HG02610 (cell line): Measurements from ENCODE around the gene GSTP1.

Experiments
- ATAC-seq: cut with Tn5 transposase; IDR thresholded peaks from one replicate; pipeline ENCODE4 v1.9.1; 2021; ENCODE audit warnings: mild to moderate bottlenecking, moderate library complexity; ENCODE audit not compliant: unreplicated experiment

The GSTP1 gene

DNA sequence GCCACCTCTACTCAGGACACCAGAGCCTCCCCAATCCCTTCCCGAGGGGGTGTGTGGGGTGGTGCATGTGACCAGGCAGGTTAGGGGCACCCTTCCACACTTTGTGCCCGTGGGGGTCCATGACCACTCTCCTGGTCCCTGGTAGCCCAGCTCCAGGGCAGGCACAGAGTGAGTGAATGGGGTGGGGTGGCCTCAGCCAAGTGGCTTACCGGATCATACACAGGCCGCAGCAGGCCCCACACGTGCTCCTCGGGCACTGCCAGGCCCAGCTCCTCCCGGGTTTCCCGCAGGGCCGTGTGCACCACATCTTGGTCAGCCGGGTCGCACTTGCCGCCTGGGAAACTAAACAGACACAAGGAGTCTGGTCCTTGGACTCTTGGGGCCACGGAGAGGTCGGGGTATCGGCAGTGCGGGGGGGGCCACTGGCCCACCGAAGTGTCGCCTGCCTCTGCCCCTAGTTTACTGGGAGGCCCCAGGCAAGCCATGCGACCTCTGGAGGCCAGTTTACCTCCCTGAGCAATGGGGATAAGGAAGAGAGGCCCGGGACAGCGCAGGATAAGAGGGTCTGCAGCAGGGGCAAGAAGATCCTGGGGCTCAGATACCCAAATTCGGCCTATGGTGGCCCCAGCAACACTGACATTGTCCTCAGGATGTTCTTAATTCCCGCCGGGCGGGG lies 45.2 kb downstream of the GSTP1 start:
- ATAC-seq, result no peak

DNA sequence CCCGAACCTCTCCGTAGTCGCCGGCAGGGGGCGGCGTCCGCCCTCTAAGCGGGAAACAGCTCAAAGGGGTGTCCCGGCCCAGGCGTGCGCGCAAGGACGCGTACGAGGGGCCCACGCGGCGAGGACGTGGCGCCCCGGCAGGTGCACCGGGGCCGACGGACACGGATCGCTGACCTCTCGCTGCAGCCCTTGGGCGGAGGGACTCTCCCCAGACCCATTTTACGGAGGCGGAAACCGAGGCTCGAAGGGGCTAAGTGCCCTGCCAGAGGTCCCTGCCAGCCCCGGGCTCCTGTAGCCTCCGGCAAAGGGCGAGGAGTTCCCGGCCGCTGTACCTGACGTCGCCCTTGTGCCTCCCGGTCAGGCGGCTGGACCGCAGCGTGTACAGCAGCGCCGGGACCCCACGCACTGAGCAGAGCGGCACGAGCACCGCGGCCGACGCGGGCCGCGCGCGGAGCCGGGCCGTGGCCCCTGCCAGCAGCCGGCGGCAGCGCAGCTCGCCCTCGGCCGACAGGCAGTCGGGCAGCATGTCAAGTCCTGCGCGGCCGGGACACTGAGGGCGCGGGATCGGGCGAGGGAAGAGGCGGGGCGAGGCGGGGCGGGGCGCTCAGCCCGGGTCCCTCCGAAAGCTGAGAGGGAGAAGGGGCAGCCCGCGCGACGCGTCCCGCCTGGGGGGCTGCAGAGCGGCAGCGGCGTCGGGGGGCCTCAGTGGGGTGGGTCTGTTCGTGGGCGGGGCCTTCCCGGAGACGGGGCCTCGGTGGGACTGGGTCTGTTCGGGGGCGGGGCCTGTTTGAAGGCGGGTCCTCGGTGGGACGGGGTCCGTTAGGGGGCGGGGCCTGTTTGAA lies 46.0 kb downstream of the GSTP1 start, which contains the start of gene NUDT8:
TSS of gene NUDT8 (minus strand) at position 552 of the 842 bp plus-strand sequence. CDS start at position 526, 26 bp downstream.
- peak; percentile 44 for ATAC-seq

GRCh38 chr11:67630228-67630942 lies 46.8 kb downstream of the GSTP1 start:
- ATAC-seq, result peak; percentile 60

GRCh38 chr11:67630943-67631331 lies 47.3 kb downstream of the GSTP1 start:
- no peak for ATAC-seq

- ATAC-seq, result no peak
These were observed 47.8 kb downstream of the GSTP1 start for GRCh38 chr11:67631411-67631810.

DNA sequence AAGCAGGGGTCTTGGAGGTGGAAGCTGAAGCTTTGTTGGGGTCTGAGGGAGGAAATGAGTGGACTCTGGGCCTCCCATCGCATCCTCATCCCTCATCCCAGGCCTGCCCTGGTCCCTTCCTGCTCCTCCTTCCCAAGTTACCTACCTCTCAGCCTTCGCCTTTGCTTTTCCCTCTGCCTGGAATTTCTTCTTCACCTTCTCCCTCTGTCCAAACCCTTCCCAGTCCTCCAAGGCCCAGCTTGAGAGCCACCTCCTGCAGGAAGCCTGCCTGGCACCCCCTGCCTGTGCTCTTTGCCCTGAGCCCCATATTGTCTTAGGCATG lies 48.2 kb downstream of the GSTP1 start:
- ATAC-seq, result no peak

DNA sequence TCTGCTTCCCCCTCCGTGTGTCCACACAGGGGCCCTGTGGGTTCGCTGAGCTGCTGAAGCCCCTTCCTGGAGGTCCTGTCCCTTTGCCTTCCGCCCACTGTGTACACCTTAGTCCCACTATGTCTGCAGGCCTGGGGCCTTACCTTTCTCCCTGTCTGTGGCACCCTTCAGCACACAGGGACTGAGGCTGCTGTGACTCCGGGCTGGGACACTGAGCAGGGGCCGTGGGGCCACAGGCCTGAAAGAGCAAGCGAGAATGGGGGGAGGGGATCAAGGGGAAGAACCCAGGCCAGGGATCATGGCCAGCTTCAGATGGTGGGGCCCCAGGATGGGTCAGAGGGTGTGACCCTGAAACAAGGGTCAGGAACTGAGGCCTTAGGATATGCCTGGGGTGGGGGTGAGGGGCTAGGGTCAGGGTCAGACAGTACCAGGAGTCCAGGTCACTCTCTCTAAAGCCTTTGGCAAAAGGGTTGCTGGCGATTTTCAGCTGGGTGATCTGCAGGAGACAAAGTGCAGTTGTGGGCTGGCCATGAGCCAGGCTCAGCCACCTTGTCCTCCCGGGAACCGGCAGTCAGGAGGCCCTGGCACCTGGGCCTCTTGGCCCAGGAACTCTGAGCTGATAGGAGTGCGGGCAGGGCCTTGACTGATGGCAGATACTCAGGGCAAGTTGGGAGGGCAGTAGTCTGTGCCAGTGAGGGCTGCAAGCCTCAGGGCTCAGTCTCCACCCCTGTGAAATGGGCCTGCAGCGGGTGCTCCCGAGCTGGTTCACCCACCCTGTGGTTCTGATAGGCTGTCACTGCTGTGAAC lies 48.8 kb downstream of the GSTP1 start:
- ATAC-seq, result no peak

DNA sequence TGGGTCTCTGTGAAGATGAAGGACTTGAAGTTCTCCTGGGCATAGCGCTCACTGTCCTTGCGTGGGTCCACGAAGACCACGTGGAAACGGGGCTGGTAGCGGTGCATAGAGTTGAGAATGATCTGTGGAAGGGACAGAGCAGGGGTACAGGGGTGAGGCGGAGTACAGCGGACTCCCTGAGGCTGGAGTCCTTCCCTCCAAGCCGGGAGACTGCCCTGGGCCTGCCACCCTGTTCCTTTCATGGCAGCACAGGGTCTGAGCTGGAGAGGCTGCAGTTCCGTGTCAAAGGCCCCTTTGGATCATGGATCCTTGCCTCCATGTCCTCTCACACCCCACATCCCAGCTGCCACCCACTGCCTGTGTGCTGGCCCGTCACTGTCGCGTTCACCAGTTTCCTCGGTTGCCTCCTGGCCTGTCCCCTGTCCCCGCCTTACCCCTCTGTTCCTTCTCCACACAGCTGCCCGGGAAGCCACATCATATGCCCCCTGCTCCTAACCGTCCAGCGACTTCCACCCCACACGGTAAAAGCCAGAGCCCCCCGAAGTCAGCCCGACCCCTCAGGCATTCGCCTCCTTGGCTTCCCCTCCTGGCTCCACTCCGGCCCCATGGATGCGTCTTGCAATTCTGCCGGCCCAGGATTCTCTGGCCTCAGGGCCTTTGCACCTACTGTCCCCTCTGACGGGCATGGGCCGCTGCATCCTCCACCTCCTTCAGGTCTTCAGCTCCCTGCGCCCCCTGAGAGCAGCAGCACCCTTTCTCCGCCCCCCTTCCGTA lies 49.6 kb downstream of the GSTP1 start:
- no peak for ATAC-seq

DNA sequence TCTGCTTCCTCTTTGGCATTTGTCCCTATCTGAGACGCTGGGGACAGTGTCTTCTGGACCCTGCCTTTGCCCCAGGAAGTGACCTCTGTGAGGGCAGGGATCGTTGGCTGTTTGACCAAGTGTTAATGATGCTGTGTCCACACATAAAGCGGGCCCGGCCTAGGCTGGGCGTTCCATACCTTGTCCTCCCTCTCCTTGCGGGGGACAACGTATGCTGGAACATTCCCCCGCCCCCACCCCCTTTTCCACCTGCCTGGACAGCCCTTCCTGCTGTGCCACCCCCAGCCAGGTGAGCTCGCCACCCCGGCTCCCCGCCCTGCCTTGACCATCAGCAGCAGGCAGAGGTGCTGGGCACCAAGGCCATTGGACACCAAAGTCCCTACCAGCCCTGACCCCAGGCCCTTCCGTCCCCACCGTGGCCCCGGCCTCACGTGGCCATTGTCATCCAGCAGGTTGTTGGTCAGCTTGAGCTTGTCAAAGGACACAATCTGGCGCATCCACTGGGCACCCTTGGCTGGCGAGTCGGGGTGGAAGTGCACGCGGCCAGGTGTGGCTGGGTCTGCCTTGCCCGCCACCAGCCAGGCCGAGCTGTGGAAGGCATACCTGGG lies 50.2 kb downstream of the GSTP1 start:
- ATAC-seq, result no peak

DNA sequence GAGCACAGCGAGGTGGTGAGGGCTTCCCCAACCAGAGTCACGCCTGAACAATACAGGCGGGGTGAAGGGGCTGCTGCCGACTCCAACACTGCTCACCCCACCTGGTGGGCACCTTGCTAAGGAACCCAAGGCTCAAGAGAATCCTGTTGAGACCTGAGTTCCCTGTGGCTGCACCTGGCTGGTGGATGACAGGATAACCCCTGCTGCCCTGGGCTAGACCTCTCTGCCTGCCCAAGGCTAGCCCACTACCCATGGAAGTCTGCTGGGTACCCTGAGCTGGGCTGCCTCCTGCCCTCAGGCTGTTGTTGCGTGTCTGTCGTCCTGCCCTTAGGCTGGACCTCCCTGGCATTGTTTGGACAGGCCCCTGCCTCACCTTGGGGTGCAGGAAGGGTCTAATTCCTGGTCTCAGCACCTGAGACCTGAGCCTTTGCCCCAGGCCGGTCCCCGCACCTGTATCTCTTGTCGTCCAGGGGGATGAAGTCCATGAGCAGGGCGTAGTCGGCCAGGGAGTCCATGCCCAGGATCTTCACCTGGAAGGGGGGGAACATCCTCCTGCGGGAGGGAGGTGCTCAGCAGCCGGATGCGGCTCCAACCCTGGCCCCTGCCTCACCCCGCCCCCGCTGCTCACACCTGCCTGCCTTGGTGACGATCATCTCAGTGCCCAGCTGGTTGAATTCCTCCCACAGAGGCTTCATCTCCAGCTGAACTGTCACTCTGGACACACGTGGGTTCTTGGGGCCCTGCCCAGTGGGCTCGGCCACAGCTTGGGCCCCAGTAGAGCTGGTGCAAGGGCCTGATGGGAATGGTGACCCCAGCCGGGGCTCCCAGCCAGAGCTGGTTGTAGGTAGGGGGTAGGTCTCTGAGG lies 51.0 kb downstream of the GSTP1 start:
- ATAC-seq, result no peak

GRCh38 chr11:67635231-67635521 lies 51.6 kb downstream of the GSTP1 start:
- ATAC-seq, result no peak
